Transverse colon (tissue), 4 donors: ENCODE results near the gene ARIH2.

Experiments used
- POLR2AphosphoS5 ChIP-seq, 3 donors: sonication (generic); formaldehyde crosslinking; IDR thresholded peaks; one replicate each; pipeline ENCODE4 v1.6.1; 2016; ENCODE audit warnings: antibody characterized with exemption in 3 of 3
- TF ChIP-seq, protein P1 (sequence below), 5 experiments: fragments of 200-600 bp in 3 of 5; fragments of 450-650 bp in 2 of 5; sonication (generic) in 3 of 5; IDR thresholded peaks; 1 replicate in 2 of 5; 2 replicates in 3 of 5; pipeline ENCODE4 v1.5.1; 2016 to 2017; ENCODE audit warnings: antibody characterized with exemption in 5 of 5, inconsistent platforms in 3 of 5, mild to moderate bottlenecking in 2 of 5, moderate library complexity in 1 of 5

DNA sequence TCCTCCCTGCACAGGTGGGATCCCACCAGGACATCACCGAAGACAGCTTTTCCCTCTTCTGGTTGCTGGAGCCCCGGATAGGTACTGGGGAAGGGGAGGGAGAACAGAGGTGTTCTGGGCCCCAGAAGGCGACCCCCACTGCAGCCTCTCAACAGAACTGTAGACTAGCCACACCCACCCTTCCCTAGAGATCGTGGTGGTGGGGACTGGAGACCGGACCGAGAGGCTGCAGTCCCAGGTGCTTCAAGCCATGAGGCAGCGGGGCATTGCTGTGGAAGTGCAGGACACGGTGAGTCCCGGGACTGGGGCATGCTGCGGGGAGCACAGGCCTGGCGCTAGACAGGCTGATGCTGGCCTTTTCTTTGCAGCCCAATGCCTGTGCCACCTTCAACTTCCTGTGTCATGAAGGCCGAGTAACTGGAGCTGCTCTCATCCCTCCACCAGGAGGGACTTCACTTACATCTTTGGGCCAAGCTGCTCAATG, 104.1 kb downstream of the ARIH2 start:
- TF ChIP-seq POLR2AphosphoS5 (IDR thresholded peaks at IDR 0.05), result no peak
- TF ChIP-seq, protein P1, sequence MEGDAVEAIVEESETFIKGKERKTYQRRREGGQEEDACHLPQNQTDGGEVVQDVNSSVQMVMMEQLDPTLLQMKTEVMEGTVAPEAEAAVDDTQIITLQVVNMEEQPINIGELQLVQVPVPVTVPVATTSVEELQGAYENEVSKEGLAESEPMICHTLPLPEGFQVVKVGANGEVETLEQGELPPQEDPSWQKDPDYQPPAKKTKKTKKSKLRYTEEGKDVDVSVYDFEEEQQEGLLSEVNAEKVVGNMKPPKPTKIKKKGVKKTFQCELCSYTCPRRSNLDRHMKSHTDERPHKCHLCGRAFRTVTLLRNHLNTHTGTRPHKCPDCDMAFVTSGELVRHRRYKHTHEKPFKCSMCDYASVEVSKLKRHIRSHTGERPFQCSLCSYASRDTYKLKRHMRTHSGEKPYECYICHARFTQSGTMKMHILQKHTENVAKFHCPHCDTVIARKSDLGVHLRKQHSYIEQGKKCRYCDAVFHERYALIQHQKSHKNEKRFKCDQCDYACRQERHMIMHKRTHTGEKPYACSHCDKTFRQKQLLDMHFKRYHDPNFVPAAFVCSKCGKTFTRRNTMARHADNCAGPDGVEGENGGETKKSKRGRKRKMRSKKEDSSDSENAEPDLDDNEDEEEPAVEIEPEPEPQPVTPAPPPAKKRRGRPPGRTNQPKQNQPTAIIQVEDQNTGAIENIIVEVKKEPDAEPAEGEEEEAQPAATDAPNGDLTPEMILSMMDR (IDR thresholded peaks at IDR 0.05), result no peak
